Endodermal cell (in vitro differentiated cells): ENCODE data around the gene DMBT1. TPM values are rescaled to one million over a fixed set of nuclear protein-coding genes. Genes with fewer than 3 reads are reported as not detected.

Experiments used
- DNase-seq: peaks from one replicate; pipeline ENCODE4 v3.0.0-alpha.2; 2017
- H3K27ac ChIP-seq: 2 replicates; pipeline ENCODE4 v1.5.1; 2013; ENCODE audit warnings: mild to moderate bottlenecking, low read depth, low read length, moderate library complexity
- H3K27me3 ChIP-seq: 2 replicates; pipeline ENCODE4 v1.6.1; 2013; ENCODE audit warnings: mild to moderate bottlenecking, low read length, moderate library complexity; ENCODE audit not compliant: insufficient read depth, control insufficient read depth, poor library complexity, severe bottlenecking
- H3K36me3 ChIP-seq: 2 replicates; pipeline ENCODE4 v1.7.0; 2013; ENCODE audit warnings: mild to moderate bottlenecking, low read length, moderate library complexity; ENCODE audit not compliant: control insufficient read depth, insufficient read depth
- H3K4me1 ChIP-seq: one replicate; pipeline ENCODE4 v1.7.0; 2013; ENCODE audit warnings: low read length; ENCODE audit not compliant: control insufficient read depth, insufficient read depth
- H3K4me3 ChIP-seq: 2 replicates; pipeline ENCODE4 v1.5.1; 2013; ENCODE audit warnings: mild to moderate bottlenecking, low read length, moderate library complexity
- H3K9ac ChIP-seq: 2 replicates; pipeline ENCODE4 v1.6.1; 2013; ENCODE audit warnings: mild to moderate bottlenecking, low read length, moderate library complexity; ENCODE audit not compliant: poor library complexity, severe bottlenecking; ENCODE audit errors: extremely low read depth
- H3K9me3 ChIP-seq: 2 replicates; pipeline ENCODE4 v1.6.1; 2013; ENCODE audit warnings: mild to moderate bottlenecking, low read length, moderate library complexity; ENCODE audit not compliant: control insufficient read depth
- H3K27ac Mint-ChIP-seq: 2 replicates; pipeline ENCODE4 v1.8.0; 2020; ENCODE audit warnings: mixed read lengths
- H3K27me3 Mint-ChIP-seq: 2 replicates; pipeline ENCODE4 v1.8.0; 2021; ENCODE audit warnings: mild to moderate bottlenecking, mixed read lengths; ENCODE audit not compliant: insufficient read depth
- H3K36me3 Mint-ChIP-seq: 2 replicates; pipeline ENCODE4 v1.8.0; 2020; ENCODE audit warnings: low read depth, mixed read lengths
- H3K4me1 Mint-ChIP-seq: 2 replicates; pipeline ENCODE4 v1.8.0; 2020; ENCODE audit warnings: mixed read lengths
- H3K4me3 Mint-ChIP-seq: 2 replicates; pipeline ENCODE4 v1.8.0; 2020; ENCODE audit warnings: mild to moderate bottlenecking, moderate library complexity, mixed read lengths
- H3K9me3 Mint-ChIP-seq: 2 replicates; pipeline ENCODE4 v1.8.0; 2020; ENCODE audit warnings: mild to moderate bottlenecking, mixed read lengths
- WGBS, 2 experiments: methylation state at CpG; one replicate each; pipeline versions ENCODE4 v1.1.5 to v1.1.7; 2013; ENCODE audit warnings: missing lambda C conversion rate in 2 of 2, mixed read lengths in 1 of 2; ENCODE audit not compliant: insufficient coverage in 1 of 2, insufficient read length in 1 of 2; 5-methylcytosine and 5-hydroxymethylcytosine counted together
- total RNA-seq, 2 donors: library from RNA; stranded (reverse); fragmentation: NEBNext Ultra II Directional in 1 of 2; extraction: Animal tissue kit (Norgen Biotek cat#: 25700) in 1 of 2; gene quantifications; 2 replicates in 1 of 2; 3 replicates in 1 of 2; pipeline ENCODE4 v1.2.1, GENCODE V29; 2021
- TF ChIP-seq, protein P1 (sequence below): fragments of 200-600 bp; sonication (generic); conservative IDR thresholded peaks from 2 replicates; pipeline ENCODE4 v1.5.0; 2021; ENCODE audit warnings: antibody characterized with exemption, mild to moderate bottlenecking

DMBT1 gene
- total RNA-seq, 2 donors from 2014 or later = not detected

DNA sequence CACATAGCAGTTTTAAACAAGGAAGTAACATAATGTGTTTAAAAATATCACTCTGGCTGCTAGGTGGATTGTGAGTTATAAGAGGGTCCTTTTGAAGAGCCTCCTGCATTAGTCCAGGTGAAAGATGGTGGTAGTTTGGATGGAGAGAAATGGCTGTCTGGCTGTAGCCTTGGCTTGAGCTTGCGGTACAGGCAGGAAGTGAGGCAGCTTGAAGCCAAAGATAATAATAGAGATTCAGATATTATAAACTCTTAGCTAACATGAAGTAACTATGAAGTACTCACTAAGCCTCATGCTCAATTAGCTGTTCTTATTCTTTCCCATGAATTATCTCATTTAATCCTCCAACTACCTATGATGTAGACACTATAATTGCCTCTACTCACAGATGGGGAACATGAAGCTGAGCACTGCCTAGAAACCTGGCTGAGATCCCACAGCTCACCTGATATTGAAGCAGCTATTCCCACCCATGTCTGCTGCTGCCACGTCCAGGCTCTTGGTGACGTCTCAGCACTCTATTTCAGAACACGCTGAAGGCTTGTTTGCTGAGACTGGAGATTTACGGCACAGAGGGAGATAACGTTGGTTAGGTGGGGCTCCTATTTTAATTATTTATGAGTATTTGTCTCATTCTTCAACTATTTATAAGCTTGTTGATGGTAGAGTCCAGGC is 128.7 kb downstream of the DMBT1 start:
- H3K4me3 Mint-ChIP-seq = no peak overlapping the region
- 91% methylated on average over 4 of the region's 6 CpGs; no CpG with 5 or more reads in 1 of the 2 experiments for WGBS, 2 experiments
- H3K9me3 Mint-ChIP-seq = peaks cover 22% of the 10 kb centered on the region
- Histone ChIP-seq H3K36me3 (no peaks in the 10 kb centered on the region), H3K9me3 (peaks cover 26% of the 10 kb centered on the region), H3K27ac (no peak overlapping the region), H3K4me3 (no peak overlapping the region), H3K4me1 (no peaks in the 10 kb centered on the region), H3K9ac (no peak overlapping the region), H3K27me3 (peaks cover 65% of the 10 kb centered on the region)
- TF ChIP-seq, protein P1, sequence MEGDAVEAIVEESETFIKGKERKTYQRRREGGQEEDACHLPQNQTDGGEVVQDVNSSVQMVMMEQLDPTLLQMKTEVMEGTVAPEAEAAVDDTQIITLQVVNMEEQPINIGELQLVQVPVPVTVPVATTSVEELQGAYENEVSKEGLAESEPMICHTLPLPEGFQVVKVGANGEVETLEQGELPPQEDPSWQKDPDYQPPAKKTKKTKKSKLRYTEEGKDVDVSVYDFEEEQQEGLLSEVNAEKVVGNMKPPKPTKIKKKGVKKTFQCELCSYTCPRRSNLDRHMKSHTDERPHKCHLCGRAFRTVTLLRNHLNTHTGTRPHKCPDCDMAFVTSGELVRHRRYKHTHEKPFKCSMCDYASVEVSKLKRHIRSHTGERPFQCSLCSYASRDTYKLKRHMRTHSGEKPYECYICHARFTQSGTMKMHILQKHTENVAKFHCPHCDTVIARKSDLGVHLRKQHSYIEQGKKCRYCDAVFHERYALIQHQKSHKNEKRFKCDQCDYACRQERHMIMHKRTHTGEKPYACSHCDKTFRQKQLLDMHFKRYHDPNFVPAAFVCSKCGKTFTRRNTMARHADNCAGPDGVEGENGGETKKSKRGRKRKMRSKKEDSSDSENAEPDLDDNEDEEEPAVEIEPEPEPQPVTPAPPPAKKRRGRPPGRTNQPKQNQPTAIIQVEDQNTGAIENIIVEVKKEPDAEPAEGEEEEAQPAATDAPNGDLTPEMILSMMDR = no peak
- DNase-seq = no peak
- H3K27me3 Mint-ChIP-seq = peaks cover 85% of the 10 kb centered on the region
- no peak overlapping the region for H3K27ac Mint-ChIP-seq
- peaks cover 2% of the 10 kb centered on the region for H3K4me1 Mint-ChIP-seq
- no peaks in the 10 kb centered on the region for H3K36me3 Mint-ChIP-seq

DNA sequence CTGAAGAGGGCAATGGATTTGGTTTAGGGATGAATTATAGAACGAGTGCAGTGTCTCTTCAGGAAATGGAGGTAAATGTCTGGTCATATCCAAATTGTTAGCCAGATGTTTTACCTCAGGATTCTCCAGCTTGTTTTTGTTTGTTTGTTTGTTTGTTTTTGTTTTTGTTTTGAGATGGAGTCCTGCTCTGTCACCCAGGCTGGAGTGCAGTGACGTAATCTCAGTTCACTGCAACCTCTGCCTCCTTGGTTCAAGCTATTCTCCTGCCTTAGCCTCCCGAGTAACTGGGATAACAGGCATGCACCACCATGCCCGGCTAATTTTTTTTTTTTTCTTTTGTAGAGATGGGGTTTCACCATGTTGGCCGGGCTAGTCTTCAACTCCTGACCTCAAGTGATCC is 132.2 kb downstream of the DMBT1 start:
- no peaks in the 10 kb centered on the region for H3K9me3 ChIP-seq
- H3K4me1 ChIP-seq = no peaks in the 10 kb centered on the region
- no peak overlapping the region for H3K27ac ChIP-seq
- H3K4me1 Mint-ChIP-seq = no peaks in the 10 kb centered on the region
- peaks cover 72% of the 10 kb centered on the region for H3K27me3 ChIP-seq
- no peak overlapping the region for H3K27ac Mint-ChIP-seq
- no peaks in the 10 kb centered on the region for H3K36me3 ChIP-seq
- peaks cover 81% of the 10 kb centered on the region for H3K27me3 Mint-ChIP-seq
- H3K4me3 ChIP-seq = no peak overlapping the region
- TF ChIP-seq, protein P1 = no peak
- WGBS, 2 experiments = 78 to 90% methylated on average over 2 to 5 of the region's 5 CpGs
- H3K9ac ChIP-seq = no peak overlapping the region
- no peaks in the 10 kb centered on the region for H3K36me3 Mint-ChIP-seq
- H3K4me3 Mint-ChIP-seq = no peak overlapping the region
- DNase-seq = no peak
- peaks cover 4% of the 10 kb centered on the region for H3K9me3 Mint-ChIP-seq

Other genes starting within 250 kb of the DMBT1 start
- gene PLEKHA1, start 186.0 kb upstream of the DMBT1 start, total RNA-seq = 10 to 100 TPM; 29.6 to 49.0 TPM
- not detected for gene ARMS2, start 106.1 kb upstream of the DMBT1 start, total RNA-seq
- 1 to 10 TPM; 1.7 to 3.1 TPM for gene HTRA1, start 99.2 kb upstream of the DMBT1 start, total RNA-seq
- gene C10orf120, start 139.1 kb downstream of the DMBT1 start, total RNA-seq = not detected